Panc1 (cell line): ENCODE results near the gene COQ10A.

Experiments
- CTCF ChIP-seq: fragments of 450-650 bp; IDR thresholded peaks from 2 replicates; pipeline ENCODE4 v1.5.1; 2017; ENCODE audit warnings: mild to moderate bottlenecking
- POLR2AphosphoS5 ChIP-seq: IDR thresholded peaks from 2 replicates; pipeline ENCODE4 v1.6.1; 2012; ENCODE audit warnings: mild to moderate bottlenecking, low read depth, low read length, moderate library complexity
- REST ChIP-seq, 2 experiments: IDR thresholded peaks; 2 replicates each; pipeline ENCODE4 v1.6.1; 2011 to 2012; ENCODE audit warnings: low read depth in 2 of 2, control low read depth in 1 of 2, low read length in 1 of 2, mild to moderate bottlenecking in 1 of 2, moderate library complexity in 1 of 2; ENCODE audit not compliant: insufficient read depth in 1 of 2
- SIN3A ChIP-seq: IDR thresholded peaks from 2 replicates; pipeline ENCODE4 v1.6.1; 2012; ENCODE audit warnings: low read depth, mild to moderate bottlenecking, low read length, moderate library complexity, borderline replicate concordance; ENCODE audit not compliant: insufficient read depth

- TF ChIP-seq SIN3A, result no peak
- no peak for TF ChIP-seq CTCF
- TF ChIP-seq REST (IDR thresholded peaks at IDR 0.05; ENCODE audit: insufficient read depth in 1 of 2, low read depth in 2 of 2, low read length in 1 of 2), result no peak
- 0 out of 2 replicates have a peak, but pooled peaks have one; percentile 6 for TF ChIP-seq POLR2AphosphoS5
These were observed 29.8 kb upstream of the COQ10A start for GRCh38 chr12:56236985-56237384.
